HG03064 (cell line): ENCODE data around the gene PKMYT1.
A peak's percentile ranks its signal among the peaks of the same experiment; 100 is the strongest.

Experiments
- ATAC-seq: cut with Tn5 transposase; IDR thresholded peaks from one replicate; pipeline ENCODE4 v1.9.1; 2021; ENCODE audit warnings: low read depth; ENCODE audit not compliant: unreplicated experiment

The PKMYT1 gene

GRCh38 chr16:3019594-3020246 is 39.5 kb upstream of the PKMYT1 start:
- ATAC-seq: no peak

GRCh38 chr16:3017794-3018506 is 37.7 kb upstream of the PKMYT1 start, which contains the start of gene CLDN6:
CLDN6 (minus strand) TSS chr16:3018183; CDS start chr16:3016021, 2,162 bp downstream.
- no peak for ATAC-seq

GRCh38 chr16:3017344-3017743 is 37.1 kb upstream of the PKMYT1 start:
- no peak for ATAC-seq

- no peak for ATAC-seq
Measured at GRCh38 chr16:3015865-3016521, 35.7 kb upstream of the PKMYT1 start.

GRCh38 chr16:3014971-3015370 is 34.7 kb upstream of the PKMYT1 start:
- no peak for ATAC-seq

- no peak for ATAC-seq
Measured at GRCh38 chr16:3013998-3014690, 33.9 kb upstream of the PKMYT1 start.

- no peak for ATAC-seq
Measured at GRCh38 chr16:3013491-3013951, 33.3 kb upstream of the PKMYT1 start.

GRCh38 chr16:3012828-3013420 is 32.7 kb upstream of the PKMYT1 start, which contains the start of gene CLDN9:
CLDN9 (plus strand) TSS chr16:3012923; CDS start chr16:3013363, 440 bp downstream.
- no peak for ATAC-seq

- ATAC-seq: no peak
Measured at GRCh38 chr16:3012246-3012645, 32.0 kb upstream of the PKMYT1 start.

GRCh38 chr16:3010510-3010909 is 30.3 kb upstream of the PKMYT1 start:
- ATAC-seq: no peak

GRCh38 chr16:3009568-3010390 is 29.5 kb upstream of the PKMYT1 start:
- ATAC-seq: no peak

- no peak for ATAC-seq
Measured at GRCh38 chr16:3008690-3009037, 28.4 kb upstream of the PKMYT1 start.

GRCh38 chr16:3007957-3008689 is 27.9 kb upstream of the PKMYT1 start:
- no peak for ATAC-seq

GRCh38 chr16:3007059-3007956 is 27.1 kb upstream of the PKMYT1 start:
- ATAC-seq: no peak

GRCh38 chr16:3004781-3005284 is 24.6 kb upstream of the PKMYT1 start:
- ATAC-seq: no peak

- no peak for ATAC-seq
Measured at GRCh38 chr16:3004319-3004718, 24.1 kb upstream of the PKMYT1 start.

- ATAC-seq: peak; percentile 93
Measured at GRCh38 chr16:3003582-3004270, 23.5 kb upstream of the PKMYT1 start.
